Left lung (tissue), 10 donors: ENCODE results near the gene MYBPHL. TPM values are rescaled to one million over a fixed set of nuclear protein-coding genes. Genes with fewer than 3 reads are reported as not detected.
A peak's percentile ranks its signal among the peaks of the same experiment; 100 is the strongest.

Experiments used
- ATAC-seq: fragments of 200-7000 bp; cut with Tn5 transposase; one replicate; pipeline ENCODE4 v1.9.1; 2020; ENCODE audit warnings: moderate library complexity
- DNase-seq, 4 donors: peaks; one replicate each; pipeline ENCODE4 v3.0.0-alpha.2; 2013 to 2020
- H3K27ac ChIP-seq, 2 donors: fragments of 200-600 bp; sonication (generic) in 1 of 2; one replicate each; pipeline versions ENCODE4 v1.5.0 to v1.8.0; 2020 to 2021
- H3K27me3 ChIP-seq, 2 donors: fragments of 200-600 bp; sonication (generic) in 1 of 2; one replicate each; pipeline versions ENCODE4 v1.5.0 to v1.8.0; 2020 to 2021
- H3K36me3 ChIP-seq, 2 donors: fragments of 200-600 bp; sonication (generic) in 1 of 2; one replicate each; pipeline versions ENCODE4 v1.5.0 to v1.8.0; 2020 to 2021
- H3K4me1 ChIP-seq, 2 donors: fragments of 200-600 bp; one replicate each; pipeline ENCODE4 v1.8.0; 2021
- H3K4me3 ChIP-seq, 2 donors: fragments of 200-600 bp; sonication (generic) in 1 of 2; one replicate each; pipeline versions ENCODE4 v1.5.0 to v1.8.0; 2020 to 2021; ENCODE audit warnings: mild to moderate bottlenecking in 1 of 2
- H3K9me3 ChIP-seq, 2 donors: fragments of 200-600 bp; sonication (generic) in 1 of 2; one replicate each; pipeline versions ENCODE4 v1.5.0 to v1.8.0; 2020 to 2021
- CTCF ChIP-seq, 2 donors: fragments of 200-600 bp; sonication (generic) in 1 of 2; IDR thresholded peaks; one replicate each; pipeline versions ENCODE4 v1.5.0 to v1.8.0; 2021; ENCODE audit warnings: antibody characterized with exemption in 2 of 2
- intact Hi-C, 2 donors: fragments of 100-400 bp; cut with DNase I; formaldehyde crosslinking; loops; one replicate each; pipeline versions ENCODE4 v1.11.2 to v1.14.2; 2022
- polyA plus RNA-seq, 6 donors: library from polyadenylated mRNA; unstranded; fragments of 120-200 nt; gene quantifications; one replicate each; pipeline ENCODE4 v1.2.1, GENCODE V29; 2013; ENCODE audit not compliant: insufficient read length in 6 of 6
- total RNA-seq, 2 donors: library from RNA; stranded (reverse); fragmentation: NEBNext Ultra II Directional; extraction: Animal tissue kit (Norgen Biotek cat#: 25700); gene quantifications; one replicate each; pipeline ENCODE4 v1.2.1, GENCODE V29; 2021
- donor health status: DM: no; HTN: yes; CAD: no.
- donor health status: DM: no; HTN: no; CAD: no.

MYBPHL gene
- total and polyA plus RNA-seq, 8 donors = 0.24 to 21.4 (median 0.35) TPM; not detected in 2

- ATAC-seq = no peak
- DNase-seq = peak in 1 of 4 donors; percentile 39
- Histone ChIP-seq H3K9me3 (no peaks in the 10 kb centered on the region), H3K36me3 (no peaks in the 10 kb centered on the region), H3K27ac (no peak overlapping the region), H3K27me3 (peaks cover 0 to 8% of the 10 kb centered on the region in 2 donors), H3K4me3 (no peak overlapping the region), H3K4me1 (peaks cover 13 to 15% of the 10 kb centered on the region in 2 donors)
- intact Hi-C loops = no loop called here
- TF ChIP-seq CTCF (IDR thresholded peaks at IDR 0.05) = no peak
Observed at GRCh38 chr1:109255678-109256077, 51.1 kb downstream of the MYBPHL start.

- Histone ChIP-seq H3K4me1 (peaks cover 15 to 16% of the 10 kb centered on the region in 2 donors), H3K27me3 (peaks cover 0 to 13% of the 10 kb centered on the region in 2 donors), H3K36me3 (no peaks in the 10 kb centered on the region), H3K9me3 (no peaks in the 10 kb centered on the region), H3K4me3 (no peak overlapping the region), H3K27ac (no peak overlapping the region)
- no peak for ATAC-seq
- DNase-seq = peak in 1 of 4 donors; percentile 58
- TF ChIP-seq CTCF (IDR thresholded peaks at IDR 0.05) = no peak
- intact Hi-C loops = no loop called here
Observed at GRCh38 chr1:109255097-109255651, 51.6 kb downstream of the MYBPHL start.

- no peak for TF ChIP-seq CTCF (IDR thresholded peaks at IDR 0.05)
- intact Hi-C loops = no loop called here
- Histone ChIP-seq H3K27me3 (peaks cover 0 to 18% of the 10 kb centered on the region in 2 donors), H3K27ac (no peak overlapping the region), H3K4me1 (peaks cover 15 to 21% of the 10 kb centered on the region in 2 donors), H3K4me3 (no peak overlapping the region), H3K36me3 (no peaks in the 10 kb centered on the region), H3K9me3 (no peaks in the 10 kb centered on the region)
- DNase-seq (peak in 1 of 4 donors; percentile 22), ATAC-seq (peak; percentile 73)
Observed at GRCh38 chr1:109254621-109255096, 52.2 kb downstream of the MYBPHL start.

GRCh38 chr1:109253803-109254620 is 52.8 kb downstream of the MYBPHL start:
- peak; percentile 20 for ATAC-seq
- no peak for TF ChIP-seq CTCF (IDR thresholded peaks at IDR 0.05)

More at GRCh38 chr1:109253803-109254620, 52.8 kb downstream of the MYBPHL start:
- intact Hi-C loops = no loop called here
- H3K4me3 ChIP-seq = no peak overlapping the region
- H3K9me3 ChIP-seq = no peaks in the 10 kb centered on the region
- H3K4me1 ChIP-seq = peaks cover 17 to 25% of the 10 kb centered on the region in 2 donors
- DNase-seq = peak in 1 of 4 donors; percentile 37
- H3K36me3 ChIP-seq = no peaks in the 10 kb centered on the region
- peaks cover 0 to 25% of the 10 kb centered on the region in 2 donors for H3K27me3 ChIP-seq
- peak overlapping the region; percentile 53 to 57 for H3K27ac ChIP-seq
